Glutamatergic neuron (in vitro differentiated cells): ENCODE data around the gene FAM120A. TPM values are rescaled to one million over a fixed set of nuclear protein-coding genes. Genes with fewer than 3 reads are reported as not detected.

Source experiments
- DNase-seq: peaks from one replicate; pipeline ENCODE4 v3.0.0; 2022
- H3K27ac Mint-ChIP-seq: one replicate; pipeline ENCODE4 v1.8.0; 2020; ENCODE audit warnings: mild to moderate bottlenecking, mixed read lengths, inconsistent platforms; ENCODE audit not compliant: unreplicated experiment
- H3K27me3 Mint-ChIP-seq: one replicate; pipeline ENCODE4 v1.8.0; 2020; ENCODE audit warnings: mild to moderate bottlenecking, moderate library complexity, mixed read lengths, inconsistent platforms; ENCODE audit not compliant: unreplicated experiment
- H3K36me3 Mint-ChIP-seq: one replicate; pipeline ENCODE4 v1.8.0; 2020; ENCODE audit warnings: mild to moderate bottlenecking, mixed read lengths, inconsistent platforms; ENCODE audit not compliant: unreplicated experiment
- H3K4me1 Mint-ChIP-seq: one replicate; pipeline ENCODE4 v1.8.0; 2020; ENCODE audit warnings: mild to moderate bottlenecking, low read depth, mixed read lengths, inconsistent platforms; ENCODE audit not compliant: unreplicated experiment
- H3K4me3 Mint-ChIP-seq: one replicate; pipeline ENCODE4 v1.8.0; 2020; ENCODE audit warnings: mild to moderate bottlenecking, mixed read lengths, inconsistent platforms; ENCODE audit not compliant: unreplicated experiment
- H3K9me3 Mint-ChIP-seq: one replicate; pipeline ENCODE4 v1.8.0; 2020; ENCODE audit warnings: mild to moderate bottlenecking, moderate library complexity, mixed read lengths, inconsistent platforms; ENCODE audit not compliant: unreplicated experiment
- CTCF ChIP-seq: fragments of 200-600 bp; sonication (generic); IDR thresholded peaks from one replicate; pipeline ENCODE4 v1.5.0; 2021; ENCODE audit not compliant: partially characterized antibody, unreplicated experiment
- total RNA-seq: library from RNA; stranded (reverse); fragmentation: NEBNext Ultra II Directional; extraction: Animal tissue kit (Norgen Biotek cat#: 25700); gene quantifications from one replicate; pipeline ENCODE4 v1.2.1, GENCODE V29; 2021; ENCODE audit not compliant: unreplicated experiment

Gene FAM120A
- total RNA-seq, 1 donor from 2014 or later = 32.3 TPM

- H3K27ac Mint-ChIP-seq = no peak overlapping the region
- no peak overlapping the region for H3K4me3 Mint-ChIP-seq
- H3K9me3 Mint-ChIP-seq = peaks cover 11% of the 10 kb centered on the region
- peaks cover 3% of the 10 kb centered on the region for H3K27me3 Mint-ChIP-seq
- no peak for DNase-seq
- TF ChIP-seq CTCF = no peak
- peaks cover 12% of the 10 kb centered on the region for H3K4me1 Mint-ChIP-seq
- H3K36me3 Mint-ChIP-seq = peaks cover 10% of the 10 kb centered on the region
Measured at GRCh38 chr9:93574091-93574899, 122.8 kb downstream of the FAM120A start.

DNA sequence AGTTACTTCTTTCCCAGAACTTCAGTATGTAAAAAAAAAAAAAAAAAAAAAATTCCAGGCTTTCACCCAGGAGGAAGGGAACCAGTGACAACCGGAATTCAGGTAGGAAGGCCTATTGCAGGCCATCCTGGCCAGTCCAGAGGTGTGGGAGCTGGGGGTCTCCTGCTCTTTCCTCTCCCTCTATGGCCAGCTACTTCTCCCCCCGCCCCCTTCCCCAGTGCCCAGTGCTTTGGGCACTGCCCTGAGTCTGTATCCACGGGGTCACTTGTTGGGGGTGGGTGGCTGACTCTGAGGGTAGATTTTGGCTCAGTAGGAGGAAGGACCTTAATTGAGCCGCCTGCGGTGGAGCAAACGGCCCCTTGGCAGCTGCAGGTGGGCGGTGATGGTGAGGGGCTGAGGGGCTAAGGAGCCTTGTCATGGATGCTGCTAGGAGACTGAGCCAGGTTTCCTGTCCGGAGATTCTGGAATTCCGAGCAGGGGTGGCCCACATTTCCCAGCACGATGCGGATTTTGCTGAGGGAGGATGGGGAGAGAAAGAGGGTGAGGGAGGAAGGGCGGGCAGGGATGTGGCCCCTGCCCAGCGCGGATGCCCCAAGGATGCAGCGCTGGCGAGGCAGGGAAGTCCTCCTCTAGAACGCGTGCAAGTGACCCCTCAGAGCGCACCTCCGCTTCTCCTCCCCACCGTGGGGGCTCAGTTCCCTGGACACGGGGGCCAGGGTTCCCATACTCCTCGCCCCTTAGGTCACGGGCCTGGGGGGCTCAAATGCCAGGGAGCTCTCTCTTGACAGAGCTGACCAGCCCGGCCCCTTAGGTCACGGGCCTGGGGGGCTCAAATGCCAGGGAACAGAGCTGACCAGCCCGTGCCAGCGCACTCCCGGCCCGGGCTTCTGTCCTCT lies 123.7 kb downstream of the FAM120A start:
- no peak for TF ChIP-seq CTCF
- Mint-ChIP-seq H3K36me3 (peaks cover 10% of the 10 kb centered on the region), H3K4me3 (peak overlapping the region; percentile 91), H3K27ac (no peak overlapping the region), H3K4me1 (peaks cover 14% of the 10 kb centered on the region), H3K9me3 (peaks cover 12% of the 10 kb centered on the region), H3K27me3 (peaks cover 3% of the 10 kb centered on the region)
- peak; percentile 32 for DNase-seq

DNA sequence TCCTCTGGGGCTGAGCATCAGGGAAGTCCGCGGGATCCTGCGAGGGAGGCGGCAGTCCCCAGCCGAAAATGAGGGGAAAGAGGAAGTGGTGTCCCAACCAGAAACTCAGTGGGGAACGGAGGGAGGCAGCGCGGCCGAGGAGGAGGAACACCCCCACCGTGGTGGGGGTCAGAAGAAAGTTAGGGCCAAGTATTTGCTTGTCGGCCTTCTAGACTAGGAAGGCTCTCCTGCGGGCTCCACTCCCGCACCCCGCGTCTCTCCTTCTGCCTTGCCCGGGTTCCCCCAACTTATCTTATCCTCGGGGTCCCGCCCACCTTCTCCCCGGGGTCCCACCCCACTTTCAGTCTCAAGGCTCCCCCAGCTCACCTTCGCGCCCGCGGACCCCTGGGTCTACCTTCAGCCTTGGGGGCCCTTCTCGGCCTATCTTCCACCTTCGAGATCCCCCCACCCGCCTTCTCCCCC lies 124.3 kb downstream of the FAM120A start:
- Mint-ChIP-seq H3K9me3 (peaks cover 8% of the 10 kb centered on the region), H3K4me3 (peak overlapping the region; percentile 91), H3K27ac (peak overlapping the region; percentile 74), H3K27me3 (peaks cover 3% of the 10 kb centered on the region), H3K36me3 (peaks cover 6% of the 10 kb centered on the region), H3K4me1 (peaks cover 14% of the 10 kb centered on the region)
- peak; percentile 26 for DNase-seq
- TF ChIP-seq CTCF = no peak

GRCh38 chr9:93576258-93577077 lies 125.0 kb downstream of the FAM120A start, which contains the start of gene PHF2:
PHF2 (plus strand) TSS chr9:93576584; CDS start chr9:93576774, 190 bp downstream.
- H3K4me3 Mint-ChIP-seq = peak within 1 kb of the TSS; percentile 91
- peaks cover 3% of the 10 kb centered on the region for H3K27me3 Mint-ChIP-seq
- DNase-seq = no peak
- H3K4me1 Mint-ChIP-seq = peaks cover 14% of the 10 kb centered on the region
- peak within 1 kb of the TSS; percentile 74 for H3K27ac Mint-ChIP-seq
- peaks cover 8% of the 10 kb centered on the region for H3K9me3 Mint-ChIP-seq
- TF ChIP-seq CTCF = no peak
- no peaks in the 10 kb centered on the region for H3K36me3 Mint-ChIP-seq
